IPS-18a (cell line): ENCODE results near the gene ZDHHC9.

Source experiments
- H3K27ac ChIP-seq: one replicate; pipeline ENCODE4 v1.5.1; 2013; ENCODE audit warnings: low read length
- H3K27me3 ChIP-seq: one replicate; pipeline ENCODE4 v1.6.1; 2013; ENCODE audit warnings: mild to moderate bottlenecking, low read length; ENCODE audit not compliant: control insufficient read depth, insufficient read depth
- H3K36me3 ChIP-seq: one replicate; pipeline ENCODE4 v1.6.1; 2013; ENCODE audit warnings: low read depth, low read length; ENCODE audit not compliant: control insufficient read depth
- H3K4me1 ChIP-seq: one replicate; pipeline ENCODE4 v1.6.1; 2013; ENCODE audit warnings: low read depth, low read length; ENCODE audit not compliant: control insufficient read depth
- H3K4me3 ChIP-seq: one replicate; pipeline ENCODE4 v1.5.1; 2013; ENCODE audit warnings: low read length
- H3K9ac ChIP-seq: one replicate; pipeline ENCODE4 v1.6.1; 2013; ENCODE audit warnings: mild to moderate bottlenecking, low read length, moderate library complexity
- H3K9me3 ChIP-seq: one replicate; pipeline ENCODE4 v1.6.1; 2013; ENCODE audit warnings: low read depth, low read length; ENCODE audit not compliant: control insufficient read depth

Gene ZDHHC9

GRCh38 chrX:129769467-129770154 lies 74.1 kb downstream of the ZDHHC9 start:
- H3K9me3 ChIP-seq: peaks cover 11% of the 10 kb centered on the region
- H3K36me3 ChIP-seq: no peaks in the 10 kb centered on the region
- no peaks in the 10 kb centered on the region for H3K27me3 ChIP-seq
- no peak overlapping the region for H3K9ac ChIP-seq
- no peak overlapping the region for H3K27ac ChIP-seq
- no peak overlapping the region for H3K4me3 ChIP-seq
- H3K4me1 ChIP-seq: no peaks in the 10 kb centered on the region

- H3K27ac ChIP-seq: no peak overlapping the region
- H3K4me3 ChIP-seq: no peak overlapping the region
- H3K27me3 ChIP-seq: no peaks in the 10 kb centered on the region
- H3K4me1 ChIP-seq: no peaks in the 10 kb centered on the region
- H3K9ac ChIP-seq: no peak overlapping the region
- no peaks in the 10 kb centered on the region for H3K36me3 ChIP-seq
- H3K9me3 ChIP-seq: peaks cover 11% of the 10 kb centered on the region
Measured at GRCh38 chrX:129768586-129769466, 74.9 kb downstream of the ZDHHC9 start.

GRCh38 chrX:129768186-129768585 lies 75.5 kb downstream of the ZDHHC9 start:
- Histone ChIP-seq H3K9me3 (peaks cover 11% of the 10 kb centered on the region), H3K4me3 (no peak overlapping the region), H3K36me3 (no peaks in the 10 kb centered on the region), H3K9ac (no peak overlapping the region), H3K27ac (no peak overlapping the region), H3K4me1 (no peaks in the 10 kb centered on the region), H3K27me3 (no peaks in the 10 kb centered on the region)

GRCh38 chrX:129763666-129764065 lies 80.0 kb downstream of the ZDHHC9 start:
- no peaks in the 10 kb centered on the region for H3K4me1 ChIP-seq
- no peaks in the 10 kb centered on the region for H3K36me3 ChIP-seq
- no peak overlapping the region for H3K4me3 ChIP-seq
- no peaks in the 10 kb centered on the region for H3K27me3 ChIP-seq
- H3K27ac ChIP-seq: no peak overlapping the region
- H3K9me3 ChIP-seq: peaks cover 11% of the 10 kb centered on the region
- H3K9ac ChIP-seq: no peak overlapping the region

GRCh38 chrX:129762448-129762847 lies 81.2 kb downstream of the ZDHHC9 start:
- no peaks in the 10 kb centered on the region for H3K36me3 ChIP-seq
- no peak overlapping the region for H3K4me3 ChIP-seq
- H3K27me3 ChIP-seq: no peaks in the 10 kb centered on the region
- no peak overlapping the region for H3K27ac ChIP-seq
- peaks cover 6% of the 10 kb centered on the region for H3K9me3 ChIP-seq
- no peaks in the 10 kb centered on the region for H3K4me1 ChIP-seq
- H3K9ac ChIP-seq: no peak overlapping the region

GRCh38 chrX:129761596-129761995 lies 82.1 kb downstream of the ZDHHC9 start:
- Histone ChIP-seq H3K4me3 (no peak overlapping the region), H3K4me1 (no peaks in the 10 kb centered on the region), H3K9me3 (peaks cover 6% of the 10 kb centered on the region), H3K27me3 (no peaks in the 10 kb centered on the region), H3K27ac (no peak overlapping the region), H3K9ac (no peak overlapping the region), H3K36me3 (no peaks in the 10 kb centered on the region)

GRCh38 chrX:129760981-129761380 lies 82.7 kb downstream of the ZDHHC9 start:
- Histone ChIP-seq H3K36me3 (no peaks in the 10 kb centered on the region), H3K9ac (no peak overlapping the region), H3K27me3 (no peaks in the 10 kb centered on the region), H3K4me3 (no peak overlapping the region), H3K4me1 (no peaks in the 10 kb centered on the region), H3K27ac (no peak overlapping the region), H3K9me3 (peaks cover 4% of the 10 kb centered on the region)

DNA sequence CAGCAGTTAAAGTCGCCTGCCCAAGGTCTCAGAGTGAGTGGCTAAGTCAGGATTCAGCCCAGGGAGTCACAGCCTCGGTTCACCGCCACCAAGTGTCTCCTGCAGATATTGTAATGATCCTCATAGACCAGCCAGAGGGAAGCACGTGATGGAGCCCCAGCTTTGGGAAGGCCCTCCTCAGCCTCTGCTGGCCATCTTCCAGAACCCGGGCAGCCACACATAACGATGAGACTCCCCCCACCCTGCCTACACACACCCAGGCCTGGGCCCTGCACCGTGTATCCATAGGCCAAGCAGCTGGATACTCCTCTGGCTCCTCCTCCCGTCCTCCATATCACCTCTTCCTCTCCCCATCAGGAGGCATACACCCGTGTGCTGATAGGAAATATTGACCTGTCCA lies 83.5 kb downstream of the ZDHHC9 start:
- Histone ChIP-seq H3K36me3 (no peaks in the 10 kb centered on the region), H3K27me3 (no peaks in the 10 kb centered on the region), H3K4me1 (no peaks in the 10 kb centered on the region), H3K27ac (no peak overlapping the region), H3K4me3 (no peak overlapping the region), H3K9ac (no peak overlapping the region), H3K9me3 (no peaks in the 10 kb centered on the region)

DNA sequence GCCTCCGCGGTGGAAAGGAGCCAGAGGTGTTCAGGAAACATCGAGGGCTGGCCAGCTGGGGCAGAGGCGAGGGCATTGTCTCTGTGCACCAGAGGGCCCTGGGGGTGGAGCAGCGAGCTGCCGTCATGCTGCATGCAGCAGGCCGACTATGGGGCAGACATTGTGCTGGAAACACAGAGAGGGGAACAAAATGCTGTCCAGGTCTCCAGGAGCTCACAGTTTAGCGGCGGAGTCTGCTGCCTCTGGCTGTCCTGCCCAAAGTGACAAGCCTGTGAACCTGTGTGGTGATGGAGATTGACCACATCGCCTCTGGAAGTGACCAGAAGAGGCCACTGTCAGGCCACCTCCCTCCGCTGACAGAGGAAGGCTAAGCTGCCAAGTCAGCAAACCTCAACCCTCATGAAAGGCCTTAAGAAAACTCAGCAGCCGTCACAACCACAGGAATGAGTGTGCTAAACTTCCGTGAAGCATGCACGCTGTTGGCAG lies 84.1 kb downstream of the ZDHHC9 start:
- Histone ChIP-seq H3K9ac (no peak overlapping the region), H3K4me3 (no peak overlapping the region), H3K4me1 (no peaks in the 10 kb centered on the region), H3K36me3 (no peaks in the 10 kb centered on the region), H3K9me3 (no peaks in the 10 kb centered on the region), H3K27me3 (no peaks in the 10 kb centered on the region), H3K27ac (no peak overlapping the region)

GRCh38 chrX:129755779-129756650 lies 87.7 kb downstream of the ZDHHC9 start:
- no peaks in the 10 kb centered on the region for H3K27me3 ChIP-seq
- no peak overlapping the region for H3K9ac ChIP-seq
- H3K4me1 ChIP-seq: no peaks in the 10 kb centered on the region
- H3K36me3 ChIP-seq: no peaks in the 10 kb centered on the region
- no peak overlapping the region for H3K27ac ChIP-seq
- H3K9me3 ChIP-seq: peaks cover 2% of the 10 kb centered on the region
- H3K4me3 ChIP-seq: no peak overlapping the region
